ENCODE measurements around the gene ACOXL. TPM values are rescaled to one million over a fixed set of nuclear protein-coding genes. Genes with fewer than 3 reads are reported as not detected.

Gene ACOXL
- total and polyA plus RNA-seq, 2 donors (not counting 3 experiments of a cell fraction or from before 2014, with no cell fraction given): not detected

GRCh38 chr2:111022633-111023032, 290.3 kb downstream of the ACOXL start:
- Histone ChIP-seq H3K9me3 (replicated peaks; ENCODE audit: control insufficient read depth, insufficient read depth, low read length) (no peaks in the 10 kb centered on the region), H3K4me3 (replicated peaks in 1 of 3; ENCODE audit: insufficient read depth in 1 of 3, low read depth in 1 of 3, low read length in 3 of 3) (no peak overlapping the region)
- intact Hi-C loops (cut with micrococcal nuclease): no loop called here

GRCh38 chr2:111024496-111024895, 292.1 kb downstream of the ACOXL start:
- BruUV-seq (replicated peaks): no TSS peak
- no peaks in the 10 kb centered on the region for H4K20me1 ChIP-seq (replicated peaks; ENCODE audit: control insufficient read depth, extremely low read depth, insufficient read depth, low read length)
- no peak overlapping the region for H3K9ac ChIP-seq (replicated peaks; ENCODE audit: extremely low read depth, insufficient read depth, low read length)
- H3K4me1 ChIP-seq (ENCODE audit: control insufficient read depth, extremely low read depth, insufficient read depth, low read length): no peaks in the 10 kb centered on the region
- H3K79me2 ChIP-seq (ENCODE audit: control insufficient read depth, insufficient read depth, low read length): no peaks in the 10 kb centered on the region
- no peaks in the 10 kb centered on the region for H3K36me3 ChIP-seq (ENCODE audit: control insufficient read depth in 2 of 2, extremely low read depth in 1 of 2, insufficient read depth in 2 of 2, low read length in 2 of 2)
- FAIRE-seq (no peak), DNase-seq (ENCODE audit: low read depth, low spot score) (no peak)
- intact Hi-C loops (cut with micrococcal nuclease) (no loop called here), dilution Hi-C loops (cut with MboI; ENCODE audit: extremely low pct_ligation_motif_present, low sequenced_read_pairs) (no loop called here)
- H3K4me3 ChIP-seq (replicated peaks in 1 of 3; ENCODE audit: insufficient read depth in 1 of 3, low read depth in 1 of 3, low read length in 3 of 3): no peak overlapping the region
- TF ChIP-seq JUN (IDR thresholded peaks at IDR 0.05; ENCODE audit: borderline replicate concordance, insufficient read depth, insufficient read length, low read depth) (no peak), FOS (IDR thresholded peaks at IDR 0.05; ENCODE audit: borderline replicate concordance, insufficient read depth, low read length) (no peak), POLR2AphosphoS5 (IDR thresholded peaks at IDR 0.05; ENCODE audit: insufficient read depth, low read depth, low read length) (no peak), MYC (IDR thresholded peaks at IDR 0.05; ENCODE audit: low read depth, low read length) (no peak), GATA2 (IDR thresholded peaks at IDR 0.05; ENCODE audit: insufficient read depth, insufficient read length, low read depth, low read length) (no peak), MAX (IDR thresholded peaks at IDR 0.05; ENCODE audit: insufficient read depth, insufficient read length) (no peak), EZH2 (IDR thresholded peaks at IDR 0.05; ENCODE audit: borderline replicate concordance, low read depth, low read length, severe bottlenecking) (no peak), CTCF (IDR thresholded peaks at IDR 0.05; ENCODE audit: extremely low read depth in 1 of 2, insufficient read depth in 1 of 2, low read depth in 1 of 2, low read length in 2 of 2) (no peak), POLR2A (IDR thresholded peaks at IDR 0.05; ENCODE audit: low read depth, low read length) (no peak)
- no peaks in the 10 kb centered on the region for H3K9me1 ChIP-seq (replicated peaks; ENCODE audit: control insufficient read depth, extremely low read depth, insufficient read depth, low read length)
- ChIA-PET POLR2A (no interaction called here), CTCF (no interaction called here)
- no peak overlapping the region for H3K4me2 ChIP-seq (ENCODE audit: insufficient read depth, low read length)
- H3K27me3 ChIP-seq (ENCODE audit: control insufficient read depth in 2 of 2, insufficient read depth in 2 of 2, low read length in 2 of 2): peaks cover 7 to 14% of the 10 kb centered on the region in 2 experiments
- H3K27ac ChIP-seq (ENCODE audit: insufficient read depth, low read depth, low read length): no peak overlapping the region
- H3K9me3 ChIP-seq (replicated peaks; ENCODE audit: control insufficient read depth, insufficient read depth, low read length): no peaks in the 10 kb centered on the region
- H2AFZ ChIP-seq (ENCODE audit: low read depth, low read length): no peak overlapping the region

More at GRCh38 chr2:111022633-111023032, 290.3 kb downstream of the ACOXL start:
- CTCF ChIA-PET: no interaction called here
- Histone ChIP-seq H3K9ac (replicated peaks; ENCODE audit: extremely low read depth, insufficient read depth, low read length) (no peak overlapping the region), H4K20me1 (replicated peaks; ENCODE audit: control insufficient read depth, extremely low read depth, insufficient read depth, low read length) (no peaks in the 10 kb centered on the region), H3K4me1 (ENCODE audit: control insufficient read depth, extremely low read depth, insufficient read depth, low read length) (no peaks in the 10 kb centered on the region), H2AFZ (ENCODE audit: low read depth, low read length) (no peak overlapping the region), H3K79me2 (ENCODE audit: control insufficient read depth, insufficient read depth, low read length) (no peaks in the 10 kb centered on the region), H3K36me3 (ENCODE audit: control insufficient read depth in 2 of 2, extremely low read depth in 1 of 2, insufficient read depth in 2 of 2, low read length in 2 of 2) (no peaks in the 10 kb centered on the region), H3K27me3 (ENCODE audit: control insufficient read depth in 2 of 2, insufficient read depth in 2 of 2, low read length in 2 of 2) (peaks cover 6 to 11% of the 10 kb centered on the region in 2 experiments), H3K4me2 (ENCODE audit: insufficient read depth, low read length) (no peak overlapping the region), H3K9me1 (replicated peaks; ENCODE audit: control insufficient read depth, extremely low read depth, insufficient read depth, low read length) (no peaks in the 10 kb centered on the region), H3K27ac (ENCODE audit: insufficient read depth, low read depth, low read length) (no peak overlapping the region)
- TF ChIP-seq GATA2 (IDR thresholded peaks at IDR 0.05; ENCODE audit: insufficient read depth, insufficient read length, low read depth, low read length) (no peak), MYC (IDR thresholded peaks at IDR 0.05; ENCODE audit: low read depth, low read length) (no peak), POLR2AphosphoS5 (IDR thresholded peaks at IDR 0.05; ENCODE audit: insufficient read depth, low read depth, low read length) (no peak)
- dilution Hi-C loops (cut with MboI; ENCODE audit: extremely low pct_ligation_motif_present, low sequenced_read_pairs): no loop called here
- no TSS peak for BruUV-seq (replicated peaks)
- FAIRE-seq: no peak
- no peak for DNase-seq (ENCODE audit: low read depth, low spot score)
- POLR2A ChIA-PET: no interaction called here
